Esophagus muscularis mucosa (tissue), 4 donors: ENCODE results near the gene NOX4.

Experiments
- CTCF ChIP-seq, 3 experiments: fragments of 200-600 bp in 2 of 3; fragments of 450-650 bp in 1 of 3; sonication (generic) in 2 of 3; IDR thresholded peaks; one replicate each; pipeline ENCODE4 v1.5.1; 2017 to 2019; ENCODE audit warnings: antibody characterized with exemption in 3 of 3, mild to moderate bottlenecking in 2 of 3, moderate library complexity in 1 of 3
- EP300 ChIP-seq: sonication (generic); formaldehyde crosslinking; IDR thresholded peaks from one replicate; pipeline ENCODE4 v1.6.1; 2017; ENCODE audit warnings: antibody characterized with exemption
- POLR2A ChIP-seq: fragments of 450-650 bp; IDR thresholded peaks from one replicate; pipeline ENCODE4 v1.6.1; 2017; ENCODE audit warnings: antibody characterized with exemption, moderate library complexity, mild to moderate bottlenecking, low read depth
- POLR2AphosphoS5 ChIP-seq, 2 donors: sonication (generic); formaldehyde crosslinking; IDR thresholded peaks; one replicate each; pipeline ENCODE4 v1.6.1; 2017; ENCODE audit warnings: antibody characterized with exemption in 2 of 2

- TF ChIP-seq CTCF (IDR thresholded peaks at IDR 0.05) = no peak
- TF ChIP-seq POLR2A = no peak
- TF ChIP-seq EP300 = no peak
- no peak for TF ChIP-seq POLR2AphosphoS5 (IDR thresholded peaks at IDR 0.05)
Observed at GRCh38 chr11:89487016-89487415, 4.2 kb downstream of the NOX4 start.
